SU-DHL-6 (cell line): ENCODE results near the gene LRFN3.

Source experiments
- H2AFZ ChIP-seq: fragments of 200-600 bp; sonication (generic); 2 replicates; pipeline ENCODE4 v1.6.1; 2014; ENCODE audit warnings: low read depth, mild to moderate bottlenecking, moderate library complexity, mixed read lengths, antibody characterized with exemption, low read length; ENCODE audit not compliant: severe bottlenecking
- H3F3A ChIP-seq: fragments of 200-600 bp; shearing (Covaris generic); 2 replicates; pipeline ENCODE4 v1.6.0; 2016; ENCODE audit warnings: antibody characterized with exemption, mild to moderate bottlenecking; ENCODE audit not compliant: insufficient read depth
- H3K27ac ChIP-seq: fragments of 200-600 bp; sonication (generic); 2 replicates; pipeline ENCODE4 v1.5.1; 2016; ENCODE audit warnings: low read depth, mild to moderate bottlenecking, low read length, moderate library complexity, mixed read lengths
- H3K27me3 ChIP-seq: fragments of 200-600 bp; sonication (generic), shearing (Covaris generic); 2 replicates; pipeline ENCODE4 v1.6.0; 2014; ENCODE audit warnings: mild to moderate bottlenecking, low read length
- H3K36me3 ChIP-seq: fragments of 200-600 bp; sonication (generic); 2 replicates; pipeline ENCODE4 v1.6.1; 2014; ENCODE audit warnings: mild to moderate bottlenecking, low read length, mixed read lengths
- H3K4me2 ChIP-seq: fragments of 300-600, 200-600 bp; shearing (Covaris generic), sonication (generic); 2 replicates; pipeline ENCODE4 v1.6.0; 2014; ENCODE audit warnings: low read length, low read depth, mild to moderate bottlenecking; ENCODE audit not compliant: poor library complexity, severe bottlenecking
- H3K4me3 ChIP-seq: fragments of 200-600 bp; sonication (generic); 2 replicates; pipeline ENCODE4 v1.5.1; 2014; ENCODE audit warnings: antibody characterized with exemption, low read length, mild to moderate bottlenecking, mixed read lengths; ENCODE audit not compliant: insufficient read depth, poor library complexity, severe bottlenecking
- H3K79me2 ChIP-seq: fragments of 200-600 bp; sonication (generic); 2 replicates; pipeline ENCODE4 v1.6.1; 2014; ENCODE audit warnings: mild to moderate bottlenecking, low read length, moderate library complexity; ENCODE audit not compliant: insufficient read depth
- H3K9ac ChIP-seq: fragments of 200-600 bp; sonication (generic); 2 replicates; pipeline ENCODE4 v1.7.0; 2014; ENCODE audit warnings: mild to moderate bottlenecking, low read length
- H3K9me2 ChIP-seq: fragments of 200-600 bp; sonication (generic); replicated peaks from 2 replicates; pipeline ENCODE4 v1.6.1; 2014; ENCODE audit warnings: low read length; ENCODE audit not compliant: insufficient read depth
- H3K9me3 ChIP-seq: fragments of 200-600 bp; sonication (generic); 2 replicates; pipeline ENCODE4 v1.6.1; 2014; ENCODE audit warnings: low read length, mixed read lengths; ENCODE audit not compliant: insufficient read depth
- H4K20me1 ChIP-seq: fragments of 200-600 bp; sonication (generic); 2 replicates; pipeline ENCODE4 v1.6.1; 2014; ENCODE audit warnings: low read depth, mild to moderate bottlenecking, antibody characterized with exemption, low read length, moderate library complexity, mixed read lengths
- CTCF ChIP-seq: fragments of 200-600 bp; sonication (generic); IDR thresholded peaks from one replicate; pipeline ENCODE4 v1.5.1; 2017; ENCODE audit warnings: antibody characterized with exemption, mild to moderate bottlenecking, low read length, moderate library complexity; ENCODE audit not compliant: insufficient read depth, poor library complexity, severe bottlenecking
- EZH2phosphoT487 ChIP-seq: fragments of 200-600 bp; sonication (generic), shearing (Covaris generic); conservative IDR thresholded peaks from 2 replicates; pipeline ENCODE4 v1.6.1; 2018; ENCODE audit warnings: mild to moderate bottlenecking, antibody characterized with exemption, low read length, moderate library complexity, mixed read lengths

The LRFN3 gene

GRCh38 chr19:35960432-35960972 lies 24.3 kb downstream of the LRFN3 start:
- no peak for TF ChIP-seq EZH2phosphoT487
- TF ChIP-seq CTCF: no peak
- H3K79me2 ChIP-seq: no peaks in the 10 kb centered on the region
- no peak overlapping the region for H2AFZ ChIP-seq
- H3K4me3 ChIP-seq: no peak overlapping the region
- no peaks in the 10 kb centered on the region for H3K9me2 ChIP-seq
- no peaks in the 10 kb centered on the region for H3K9me3 ChIP-seq
- H3K4me2 ChIP-seq: no peak overlapping the region
- H3K36me3 ChIP-seq: no peaks in the 10 kb centered on the region
- no peak overlapping the region for H3K9ac ChIP-seq
- H3K27me3 ChIP-seq: no peaks in the 10 kb centered on the region
- no peaks in the 10 kb centered on the region for H4K20me1 ChIP-seq
- no peak overlapping the region for H3K27ac ChIP-seq
- no peaks in the 10 kb centered on the region for H3F3A ChIP-seq

GRCh38 chr19:35963514-35963913 lies 27.3 kb downstream of the LRFN3 start:
- no peaks in the 10 kb centered on the region for H3K36me3 ChIP-seq
- no peaks in the 10 kb centered on the region for H3F3A ChIP-seq
- H3K27ac ChIP-seq: no peak overlapping the region
- H2AFZ ChIP-seq: no peak overlapping the region
- H3K4me3 ChIP-seq: no peak overlapping the region
- H3K9ac ChIP-seq: no peak overlapping the region
- H3K9me3 ChIP-seq: no peaks in the 10 kb centered on the region
- H4K20me1 ChIP-seq: no peaks in the 10 kb centered on the region
- TF ChIP-seq CTCF (no peak), EZH2phosphoT487 (no peak)
- no peaks in the 10 kb centered on the region for H3K27me3 ChIP-seq
- H3K4me2 ChIP-seq: no peak overlapping the region
- no peaks in the 10 kb centered on the region for H3K9me2 ChIP-seq
- no peaks in the 10 kb centered on the region for H3K79me2 ChIP-seq

GRCh38 chr19:35966771-35967170 lies 30.6 kb downstream of the LRFN3 start:
- Histone ChIP-seq H3K4me2 (no peak overlapping the region), H3K27me3 (no peaks in the 10 kb centered on the region), H3K9me3 (no peaks in the 10 kb centered on the region), H3K9me2 (no peaks in the 10 kb centered on the region), H3K79me2 (no peaks in the 10 kb centered on the region), H3K36me3 (no peaks in the 10 kb centered on the region), H3K9ac (no peak overlapping the region), H3K27ac (no peak overlapping the region), H3K4me3 (no peak overlapping the region), H2AFZ (no peak overlapping the region), H4K20me1 (no peaks in the 10 kb centered on the region), H3F3A (no peaks in the 10 kb centered on the region)
- no peak for TF ChIP-seq EZH2phosphoT487
- TF ChIP-seq CTCF: no peak
